ENCODE results near the gene CACNA1C. TPM values are rescaled to one million over a fixed set of nuclear protein-coding genes. Genes with fewer than 3 reads are reported as not detected.

Gene CACNA1C
- total RNA-seq, 2 experiments from 2014 or later, result 0.69 to 1.4 TPM

DNA sequence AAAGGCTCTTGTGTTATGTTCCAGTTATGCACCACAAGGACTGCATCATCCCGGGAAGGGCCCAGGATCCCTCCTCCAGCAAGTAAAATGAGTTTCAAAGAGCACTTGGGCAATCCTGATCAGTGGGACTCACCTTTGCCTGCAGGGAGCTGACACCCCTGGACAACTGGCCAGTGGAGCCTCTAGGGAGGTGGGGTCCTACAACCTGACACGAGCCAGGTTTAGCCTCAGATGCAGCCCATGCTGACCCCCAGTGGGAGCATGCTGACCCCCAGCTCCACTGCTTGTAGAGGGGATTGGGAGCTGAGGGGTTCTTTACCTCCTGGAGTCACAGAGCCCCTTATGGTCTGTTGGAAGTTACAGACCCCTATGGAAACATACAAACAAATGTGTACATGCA, 365.8 kb downstream of the CACNA1C start:
- no peaks in the 10 kb centered on the region for H3K36me3 ChIP-seq (ENCODE audit: insufficient read depth, low read length)
- H3K27ac ChIP-seq (ENCODE audit: low read depth, low read length, poor library complexity, severe bottlenecking), result no peak overlapping the region
- CTCF ChIA-PET (ENCODE audit: unreplicated experiment), result no interaction called here
- no peak overlapping the region for H3K4me2 ChIP-seq (ENCODE audit: low read length)
- H4K20me1 ChIP-seq (ENCODE audit: insufficient read depth, low read length), result no peaks in the 10 kb centered on the region
- H3K4me3 ChIP-seq (ENCODE audit: low read depth, low read length, poor library complexity, severe bottlenecking), result no peak overlapping the region
- POLR2A ChIA-PET, result no interaction called here
- no peaks in the 10 kb centered on the region for H3K79me2 ChIP-seq (ENCODE audit: insufficient read depth, low read depth, low read length)
- no peaks in the 10 kb centered on the region for H3K9me2 ChIP-seq (ENCODE audit: insufficient read depth, low read length)
- no peak overlapping the region for H2AFZ ChIP-seq (ENCODE audit: low read length)
- H3K4me1 ChIP-seq (ENCODE audit: insufficient read depth, low read length, poor library complexity, severe bottlenecking), result no peaks in the 10 kb centered on the region
- no peak for DNase-seq (ENCODE audit: low spot score)
- intact Hi-C loops (cut with micrococcal nuclease; ENCODE audit: unreplicated experiment), result no loop called here
- no peak for TF ChIP-seq EZH2phosphoT487 (IDR thresholded peaks at IDR 0.05; ENCODE audit: borderline replicate concordance, low read depth, low read length)
- TF ChIP-seq, protein P1, sequence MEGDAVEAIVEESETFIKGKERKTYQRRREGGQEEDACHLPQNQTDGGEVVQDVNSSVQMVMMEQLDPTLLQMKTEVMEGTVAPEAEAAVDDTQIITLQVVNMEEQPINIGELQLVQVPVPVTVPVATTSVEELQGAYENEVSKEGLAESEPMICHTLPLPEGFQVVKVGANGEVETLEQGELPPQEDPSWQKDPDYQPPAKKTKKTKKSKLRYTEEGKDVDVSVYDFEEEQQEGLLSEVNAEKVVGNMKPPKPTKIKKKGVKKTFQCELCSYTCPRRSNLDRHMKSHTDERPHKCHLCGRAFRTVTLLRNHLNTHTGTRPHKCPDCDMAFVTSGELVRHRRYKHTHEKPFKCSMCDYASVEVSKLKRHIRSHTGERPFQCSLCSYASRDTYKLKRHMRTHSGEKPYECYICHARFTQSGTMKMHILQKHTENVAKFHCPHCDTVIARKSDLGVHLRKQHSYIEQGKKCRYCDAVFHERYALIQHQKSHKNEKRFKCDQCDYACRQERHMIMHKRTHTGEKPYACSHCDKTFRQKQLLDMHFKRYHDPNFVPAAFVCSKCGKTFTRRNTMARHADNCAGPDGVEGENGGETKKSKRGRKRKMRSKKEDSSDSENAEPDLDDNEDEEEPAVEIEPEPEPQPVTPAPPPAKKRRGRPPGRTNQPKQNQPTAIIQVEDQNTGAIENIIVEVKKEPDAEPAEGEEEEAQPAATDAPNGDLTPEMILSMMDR (conservative IDR thresholded peaks at IDR 0.05; ENCODE audit: low read length), result no peak
- no TSS peak for BruUV-seq (replicated peaks)
- no peaks in the 10 kb centered on the region for H3K9me3 ChIP-seq (ENCODE audit: low read length)

DNA sequence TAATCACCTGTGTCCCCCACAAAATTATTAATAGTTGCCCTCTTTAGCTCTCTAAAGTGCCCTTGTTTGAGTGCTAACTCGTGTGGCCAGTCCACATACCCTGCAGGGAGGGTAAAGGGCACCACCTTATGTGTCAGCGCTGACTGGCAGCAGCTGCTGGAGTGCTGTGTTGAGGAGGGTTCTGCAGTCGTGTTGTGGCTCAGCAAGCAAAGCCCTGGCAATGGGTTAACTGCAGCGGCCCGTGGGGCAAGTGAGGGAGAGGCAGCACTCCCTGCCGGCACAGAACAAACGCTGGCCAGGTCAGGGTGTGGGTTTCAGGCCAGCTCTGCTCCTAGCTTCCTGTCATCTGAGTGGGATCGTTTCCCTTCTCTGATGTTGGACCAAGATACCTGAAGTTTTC, 369.8 kb downstream of the CACNA1C start:
- Histone ChIP-seq H3K27ac (ENCODE audit: low read depth, low read length, poor library complexity, severe bottlenecking) (no peak overlapping the region), H3K79me2 (ENCODE audit: insufficient read depth, low read depth, low read length) (no peaks in the 10 kb centered on the region), H3K4me2 (ENCODE audit: low read length) (no peak overlapping the region), H2AFZ (ENCODE audit: low read length) (no peak overlapping the region), H3K9me2 (ENCODE audit: insufficient read depth, low read length) (no peaks in the 10 kb centered on the region), H3K9me3 (ENCODE audit: low read length) (no peaks in the 10 kb centered on the region), H3K4me1 (ENCODE audit: insufficient read depth, low read length, poor library complexity, severe bottlenecking) (no peaks in the 10 kb centered on the region), H3K4me3 (ENCODE audit: low read depth, low read length, poor library complexity, severe bottlenecking) (no peak overlapping the region), H4K20me1 (ENCODE audit: insufficient read depth, low read length) (no peaks in the 10 kb centered on the region), H3K36me3 (ENCODE audit: insufficient read depth, low read length) (no peaks in the 10 kb centered on the region)
- POLR2A ChIA-PET, result no interaction called here
- TF ChIP-seq, protein P1 (conservative IDR thresholded peaks at IDR 0.05; ENCODE audit: low read length), result no peak
- no peak for TF ChIP-seq EZH2phosphoT487 (IDR thresholded peaks at IDR 0.05; ENCODE audit: borderline replicate concordance, low read depth, low read length)
- BruUV-seq (replicated peaks), result no TSS peak
- intact Hi-C loops (cut with micrococcal nuclease; ENCODE audit: unreplicated experiment), result no loop called here
- CTCF ChIA-PET (ENCODE audit: unreplicated experiment), result no interaction called here
- no peak for DNase-seq (ENCODE audit: low spot score)

DNA sequence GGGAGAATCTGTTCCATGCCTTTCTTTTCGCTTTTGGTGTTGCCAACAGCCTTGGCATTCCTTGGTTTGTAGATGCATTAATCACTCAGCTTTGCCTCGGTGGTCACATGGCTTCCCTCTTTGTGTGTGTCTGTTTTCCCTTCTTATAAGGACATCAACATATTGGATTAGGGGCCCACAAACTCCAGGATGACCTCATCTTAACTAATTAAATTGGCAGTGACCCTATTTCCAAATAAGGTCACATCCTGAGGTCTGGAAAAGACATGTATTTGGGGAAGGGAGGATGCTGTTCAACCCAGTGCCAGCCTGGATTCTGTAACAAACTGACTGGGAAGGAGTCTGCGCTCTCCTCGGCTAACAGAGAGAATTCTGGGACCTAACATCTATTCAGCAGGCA, 376.2 kb downstream of the CACNA1C start:
- TF ChIP-seq, protein P1 (conservative IDR thresholded peaks at IDR 0.05; ENCODE audit: low read length), result no peak
- TF ChIP-seq EZH2phosphoT487 (IDR thresholded peaks at IDR 0.05; ENCODE audit: borderline replicate concordance, low read depth, low read length), result no peak
- no peak for DNase-seq (ENCODE audit: low spot score)
- H3K79me2 ChIP-seq (ENCODE audit: insufficient read depth, low read depth, low read length), result no peaks in the 10 kb centered on the region
- H3K27ac ChIP-seq (ENCODE audit: low read depth, low read length, poor library complexity, severe bottlenecking), result no peak overlapping the region
- no peak overlapping the region for H2AFZ ChIP-seq (ENCODE audit: low read length)
- no peaks in the 10 kb centered on the region for H3K9me3 ChIP-seq (ENCODE audit: low read length)
- no TSS peak for BruUV-seq (replicated peaks)
- no peaks in the 10 kb centered on the region for H4K20me1 ChIP-seq (ENCODE audit: insufficient read depth, low read length)
- no peaks in the 10 kb centered on the region for H3K36me3 ChIP-seq (ENCODE audit: insufficient read depth, low read length)
- CTCF ChIA-PET (ENCODE audit: unreplicated experiment), result no interaction called here
- POLR2A ChIA-PET, result no interaction called here
- intact Hi-C loops (cut with micrococcal nuclease; ENCODE audit: unreplicated experiment), result no loop called here
- H3K4me1 ChIP-seq (ENCODE audit: insufficient read depth, low read length, poor library complexity, severe bottlenecking), result no peaks in the 10 kb centered on the region
- no peaks in the 10 kb centered on the region for H3K9me2 ChIP-seq (ENCODE audit: insufficient read depth, low read length)
- no peak overlapping the region for H3K4me2 ChIP-seq (ENCODE audit: low read length)
- H3K4me3 ChIP-seq (ENCODE audit: low read depth, low read length, poor library complexity, severe bottlenecking), result no peak overlapping the region
